Measurements from ENCODE around the gene PRRT3. TPM values are rescaled to one million over a fixed set of nuclear protein-coding genes. Genes with fewer than 3 reads are reported as not detected.

The PRRT3 gene
- total RNA-seq, 1 experiment from 2014 or later, result 19.5 TPM

DNA sequence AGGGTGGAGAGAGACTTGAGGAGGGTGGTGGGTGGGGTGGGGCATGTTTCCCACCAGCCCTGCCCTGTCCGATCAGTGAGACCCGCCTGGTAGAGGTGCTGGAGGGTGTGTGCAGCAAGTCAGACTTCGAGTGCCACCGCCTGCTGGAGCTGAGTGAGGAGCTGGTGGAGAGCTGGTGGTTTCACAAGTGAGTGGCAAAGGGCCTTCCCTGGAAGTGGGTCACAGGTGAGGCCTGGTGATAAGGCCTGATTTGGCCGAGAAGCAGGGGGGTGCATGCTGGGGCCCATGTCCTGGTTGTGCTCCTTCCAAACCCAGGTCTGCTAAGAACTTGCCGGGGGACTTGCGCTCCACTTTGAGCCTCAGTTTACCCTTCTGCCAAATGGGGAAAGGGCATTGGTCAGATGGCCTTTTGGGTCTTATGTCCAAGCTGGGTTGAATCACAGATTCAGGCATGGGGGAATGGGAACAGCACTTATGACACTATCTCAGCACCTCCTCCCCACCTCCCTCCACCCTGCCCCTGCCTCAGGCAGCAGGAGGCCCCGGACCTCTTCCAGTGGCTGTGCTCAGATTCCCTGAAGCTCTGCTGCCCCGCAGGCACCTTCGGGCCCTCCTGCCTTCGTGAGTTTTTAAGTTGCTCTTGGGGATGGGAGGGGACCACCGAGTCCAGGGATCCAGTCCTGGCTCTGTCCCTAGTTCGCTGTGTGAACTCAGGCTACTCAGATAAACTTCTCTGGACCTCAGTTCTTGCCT is 14.5 kb downstream of the PRRT3 start:
- Histone ChIP-seq H3K18ac (ENCODE audit: insufficient read length, low read depth, low read length) (no peak overlapping the region), H4K91ac (ENCODE audit: insufficient read length, low read depth, low read length) (no peak overlapping the region), H3K14ac (ENCODE audit: insufficient read depth, low read length) (no peak overlapping the region), H4K8ac (replicated peaks; ENCODE audit: insufficient read length, low read depth, low read length) (no peak overlapping the region), H3K23me2 (ENCODE audit: insufficient read length, low read depth, low read length, poor library complexity, severe bottlenecking) (peaks cover 5% of the 10 kb centered on the region), H2BK20ac (ENCODE audit: low read depth, low read length, poor library complexity, severe bottlenecking) (no peak overlapping the region), H3K9me3 (ENCODE audit: control insufficient read depth, low read depth, low read length) (no peaks in the 10 kb centered on the region), H2BK120ac (ENCODE audit: low read depth, low read length, poor library complexity, severe bottlenecking) (no peak overlapping the region), H3K27ac (ENCODE audit: insufficient read length, low read depth, low read length) (no peak overlapping the region), H3K9ac (ENCODE audit: extremely low read depth, insufficient read length, low read length) (no peak overlapping the region), H3K4me1 (ENCODE audit: insufficient read depth, low read length) (no peaks in the 10 kb centered on the region; the same call in 1 of the 2 replicates), H3K56ac (ENCODE audit: insufficient read length, low read depth, low read length) (no peak overlapping the region), H3K4me2 (ENCODE audit: insufficient read depth, insufficient read length, low read length) (no peak overlapping the region), H3K4ac (ENCODE audit: low read depth, low read length) (no peak overlapping the region), H2AK5ac (ENCODE audit: insufficient read length, low read length) (no peak overlapping the region), H2AFZ (ENCODE audit: low read length) (no peak overlapping the region), H3K27me3 (ENCODE audit: insufficient read depth, low read length) (no peaks in the 10 kb centered on the region), H2BK5ac (ENCODE audit: insufficient read length, low read length) (no peak overlapping the region), H3K23ac (ENCODE audit: insufficient read length, low read depth, low read length) (no peak overlapping the region), H2BK15ac (ENCODE audit: low read depth, low read length) (no peak overlapping the region), H3K79me1 (ENCODE audit: insufficient read depth, low read depth, low read length, poor library complexity, severe bottlenecking) (no peaks in the 10 kb centered on the region), H3K79me2 (ENCODE audit: insufficient read depth, low read length) (no peaks in the 10 kb centered on the region), H2BK12ac (ENCODE audit: insufficient read length, low read depth, low read length) (no peak overlapping the region), H4K5ac (ENCODE audit: insufficient read length, low read depth, low read length) (no peak overlapping the region), H4K20me1 (ENCODE audit: control insufficient read depth, insufficient read depth, insufficient read length) (no peaks in the 10 kb centered on the region), H3T11ph (ENCODE audit: low read length) (no peak overlapping the region)
- no peak for DNase-seq
- Mint-ChIP-seq H3K27me3 (ENCODE audit: low read depth) (no peaks in the 10 kb centered on the region), H3K4me1 (peaks cover 7 to 12% of the 10 kb centered on the region in 2 experiments), H3K36me3 (ENCODE audit: insufficient read depth in 1 of 3, low read depth in 3 of 3) (peaks cover 6 to 38% (median 21%) of the 10 kb centered on the region in 3 experiments; a peak in 6 of 7 replicates), H3K27ac (no peak overlapping the region), H3K9me3 (peaks cover 0 to 2% of the 10 kb centered on the region in 2 experiments; a peak in 3 of 5 replicates), H3K4me3 (no peak overlapping the region)
- no CpG with 5 or more reads among the region's 13 CpGs for whole genome bisulfite sequencing (ENCODE audit: extremely low coverage, insufficient read length, low lambda C conversion rate)
- TF ChIP-seq, protein P1, sequence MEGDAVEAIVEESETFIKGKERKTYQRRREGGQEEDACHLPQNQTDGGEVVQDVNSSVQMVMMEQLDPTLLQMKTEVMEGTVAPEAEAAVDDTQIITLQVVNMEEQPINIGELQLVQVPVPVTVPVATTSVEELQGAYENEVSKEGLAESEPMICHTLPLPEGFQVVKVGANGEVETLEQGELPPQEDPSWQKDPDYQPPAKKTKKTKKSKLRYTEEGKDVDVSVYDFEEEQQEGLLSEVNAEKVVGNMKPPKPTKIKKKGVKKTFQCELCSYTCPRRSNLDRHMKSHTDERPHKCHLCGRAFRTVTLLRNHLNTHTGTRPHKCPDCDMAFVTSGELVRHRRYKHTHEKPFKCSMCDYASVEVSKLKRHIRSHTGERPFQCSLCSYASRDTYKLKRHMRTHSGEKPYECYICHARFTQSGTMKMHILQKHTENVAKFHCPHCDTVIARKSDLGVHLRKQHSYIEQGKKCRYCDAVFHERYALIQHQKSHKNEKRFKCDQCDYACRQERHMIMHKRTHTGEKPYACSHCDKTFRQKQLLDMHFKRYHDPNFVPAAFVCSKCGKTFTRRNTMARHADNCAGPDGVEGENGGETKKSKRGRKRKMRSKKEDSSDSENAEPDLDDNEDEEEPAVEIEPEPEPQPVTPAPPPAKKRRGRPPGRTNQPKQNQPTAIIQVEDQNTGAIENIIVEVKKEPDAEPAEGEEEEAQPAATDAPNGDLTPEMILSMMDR (conservative IDR thresholded peaks at IDR 0.05), result no peak

Measured in H9 (cell line).